ENCODE data around the gene TSPAN9.

GRCh38 chr12:3049176-3049575, 28.0 kb upstream of the TSPAN9 start:
- no peak for TF ChIP-seq CTCF (IDR thresholded peaks at IDR 0.05)
- no peak for TF ChIP-seq TCF7L2 (IDR thresholded peaks at IDR 0.05; ENCODE audit: low read depth, low read length)
